HL-60 (cell line): ENCODE results near the gene HNRNPL.

Experiments used
- DNase-seq, 2 experiments: peaks; one replicate each; pipeline ENCODE4 v3.0.0-alpha.2; 2010 to 2020; ENCODE audit warnings: low read depth in 1 of 2, low spot score in 1 of 2
- H3K27ac ChIP-seq: fragments of 250-450 bp; sonication (Bioruptor Pico); replicated peaks from 2 replicates; pipeline ENCODE4 v1.5.1; 2020; ENCODE audit warnings: mild to moderate bottlenecking, moderate library complexity
- H3K27me3 ChIP-seq: fragments of 250-450 bp; sonication (Bioruptor Pico); 2 replicates; pipeline ENCODE4 v1.5.1; 2021; ENCODE audit warnings: mild to moderate bottlenecking, moderate library complexity; ENCODE audit not compliant: insufficient read depth, poor library complexity, severe bottlenecking
- H3K4me3 ChIP-seq: replicated peaks from 2 replicates; pipeline ENCODE4 v1.5.1; 2011; ENCODE audit warnings: mild to moderate bottlenecking, control low read depth, low read length; ENCODE audit not compliant: insufficient read depth
- GABPA ChIP-seq: IDR thresholded peaks from 2 replicates; pipeline ENCODE4 v1.6.1; 2012; ENCODE audit warnings: low read depth
- POLR2AphosphoS5 ChIP-seq: IDR thresholded peaks from 2 replicates; pipeline ENCODE4 v1.6.1; 2012; ENCODE audit warnings: low read depth
- SPI1 ChIP-seq: IDR thresholded peaks from 2 replicates; pipeline ENCODE4 v1.6.1; 2012; ENCODE audit warnings: low read depth, mild to moderate bottlenecking, borderline replicate concordance
- TF ChIP-seq, protein P1 (sequence below): IDR thresholded peaks from one replicate; pipeline ENCODE4 v1.5.1; 2011; ENCODE audit warnings: low read length, control low read depth, inconsistent platforms; ENCODE audit not compliant: insufficient read depth
- TF ChIP-seq, protein P2 (sequence below): IDR thresholded peaks from 2 replicates; pipeline ENCODE4 v1.6.1; 2012; ENCODE audit warnings: low read depth; ENCODE audit not compliant: insufficient replicate concordance

Gene HNRNPL

DNA sequence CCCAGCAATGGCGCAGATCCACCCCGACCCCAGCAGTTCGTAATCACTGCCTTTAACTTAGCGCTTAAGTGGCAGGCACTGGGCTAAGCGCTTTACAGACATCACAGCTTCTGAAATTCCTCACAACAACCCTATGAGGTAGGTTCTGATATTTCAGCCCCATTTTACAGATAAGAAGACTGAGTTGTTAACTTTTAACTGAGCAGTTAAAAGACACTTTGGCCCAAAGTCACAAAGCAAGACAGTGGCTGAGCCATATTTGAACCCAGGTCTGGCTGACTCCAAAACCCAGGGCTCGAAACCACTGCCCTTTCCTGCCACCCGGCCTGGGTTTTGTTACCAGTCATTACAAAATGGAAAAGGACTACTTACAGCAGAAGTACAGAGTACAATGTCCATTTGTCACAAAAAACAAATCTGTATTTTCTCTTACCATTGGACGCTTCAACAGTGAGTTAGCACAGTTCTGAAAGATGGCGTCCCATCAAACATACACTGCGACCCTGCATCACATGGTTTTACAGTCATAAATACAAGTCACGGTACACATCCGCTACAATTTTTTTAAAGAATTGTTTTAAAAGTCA, 8.5 kb downstream of the HNRNPL start:
- no peak overlapping the region for H3K27ac ChIP-seq
- TF ChIP-seq GABPA = no peak
- TF ChIP-seq, protein P1, sequence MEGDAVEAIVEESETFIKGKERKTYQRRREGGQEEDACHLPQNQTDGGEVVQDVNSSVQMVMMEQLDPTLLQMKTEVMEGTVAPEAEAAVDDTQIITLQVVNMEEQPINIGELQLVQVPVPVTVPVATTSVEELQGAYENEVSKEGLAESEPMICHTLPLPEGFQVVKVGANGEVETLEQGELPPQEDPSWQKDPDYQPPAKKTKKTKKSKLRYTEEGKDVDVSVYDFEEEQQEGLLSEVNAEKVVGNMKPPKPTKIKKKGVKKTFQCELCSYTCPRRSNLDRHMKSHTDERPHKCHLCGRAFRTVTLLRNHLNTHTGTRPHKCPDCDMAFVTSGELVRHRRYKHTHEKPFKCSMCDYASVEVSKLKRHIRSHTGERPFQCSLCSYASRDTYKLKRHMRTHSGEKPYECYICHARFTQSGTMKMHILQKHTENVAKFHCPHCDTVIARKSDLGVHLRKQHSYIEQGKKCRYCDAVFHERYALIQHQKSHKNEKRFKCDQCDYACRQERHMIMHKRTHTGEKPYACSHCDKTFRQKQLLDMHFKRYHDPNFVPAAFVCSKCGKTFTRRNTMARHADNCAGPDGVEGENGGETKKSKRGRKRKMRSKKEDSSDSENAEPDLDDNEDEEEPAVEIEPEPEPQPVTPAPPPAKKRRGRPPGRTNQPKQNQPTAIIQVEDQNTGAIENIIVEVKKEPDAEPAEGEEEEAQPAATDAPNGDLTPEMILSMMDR = no peak
- TF ChIP-seq, protein P2, sequence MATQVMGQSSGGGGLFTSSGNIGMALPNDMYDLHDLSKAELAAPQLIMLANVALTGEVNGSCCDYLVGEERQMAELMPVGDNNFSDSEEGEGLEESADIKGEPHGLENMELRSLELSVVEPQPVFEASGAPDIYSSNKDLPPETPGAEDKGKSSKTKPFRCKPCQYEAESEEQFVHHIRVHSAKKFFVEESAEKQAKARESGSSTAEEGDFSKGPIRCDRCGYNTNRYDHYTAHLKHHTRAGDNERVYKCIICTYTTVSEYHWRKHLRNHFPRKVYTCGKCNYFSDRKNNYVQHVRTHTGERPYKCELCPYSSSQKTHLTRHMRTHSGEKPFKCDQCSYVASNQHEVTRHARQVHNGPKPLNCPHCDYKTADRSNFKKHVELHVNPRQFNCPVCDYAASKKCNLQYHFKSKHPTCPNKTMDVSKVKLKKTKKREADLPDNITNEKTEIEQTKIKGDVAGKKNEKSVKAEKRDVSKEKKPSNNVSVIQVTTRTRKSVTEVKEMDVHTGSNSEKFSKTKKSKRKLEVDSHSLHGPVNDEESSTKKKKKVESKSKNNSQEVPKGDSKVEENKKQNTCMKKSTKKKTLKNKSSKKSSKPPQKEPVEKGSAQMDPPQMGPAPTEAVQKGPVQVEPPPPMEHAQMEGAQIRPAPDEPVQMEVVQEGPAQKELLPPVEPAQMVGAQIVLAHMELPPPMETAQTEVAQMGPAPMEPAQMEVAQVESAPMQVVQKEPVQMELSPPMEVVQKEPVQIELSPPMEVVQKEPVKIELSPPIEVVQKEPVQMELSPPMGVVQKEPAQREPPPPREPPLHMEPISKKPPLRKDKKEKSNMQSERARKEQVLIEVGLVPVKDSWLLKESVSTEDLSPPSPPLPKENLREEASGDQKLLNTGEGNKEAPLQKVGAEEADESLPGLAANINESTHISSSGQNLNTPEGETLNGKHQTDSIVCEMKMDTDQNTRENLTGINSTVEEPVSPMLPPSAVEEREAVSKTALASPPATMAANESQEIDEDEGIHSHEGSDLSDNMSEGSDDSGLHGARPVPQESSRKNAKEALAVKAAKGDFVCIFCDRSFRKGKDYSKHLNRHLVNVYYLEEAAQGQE = no peak
- no peak; the same call in 1 of the 2 replicates for TF ChIP-seq POLR2AphosphoS5
- TF ChIP-seq SPI1 = no peak
- no peak for DNase-seq

DNA sequence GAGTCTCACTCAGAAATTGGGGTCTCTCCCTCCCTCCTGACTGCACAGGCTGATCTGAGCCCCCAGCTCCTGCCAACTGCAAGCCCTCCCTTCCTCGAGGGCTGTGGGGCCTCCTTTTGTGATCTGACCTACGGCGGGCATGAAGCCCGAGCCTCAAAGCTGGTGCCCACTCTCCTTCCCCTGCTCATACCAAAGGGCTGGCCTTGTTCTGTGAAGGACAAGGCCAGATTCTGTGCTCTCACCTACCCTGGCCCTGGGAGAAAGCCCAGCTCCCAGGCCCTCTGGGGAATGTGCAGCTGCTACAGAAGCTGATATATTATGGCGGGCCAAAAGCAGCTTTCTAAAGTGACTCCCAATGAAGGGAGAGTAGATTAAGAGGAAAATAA, 9.2 kb downstream of the HNRNPL start:
- TF ChIP-seq, protein P2 = no peak
- TF ChIP-seq SPI1 (no peak), POLR2AphosphoS5 (no peak), GABPA (no peak)
- TF ChIP-seq, protein P1 = no peak
- no peak overlapping the region for H3K4me3 ChIP-seq
- no peaks in the 10 kb centered on the region for H3K27me3 ChIP-seq
- no peak for DNase-seq
- H3K27ac ChIP-seq = no peak overlapping the region

More for the DNA sequence above, 8.5 kb downstream of the HNRNPL start:
- H3K27me3 ChIP-seq = no peaks in the 10 kb centered on the region
- H3K4me3 ChIP-seq = no peak overlapping the region

DNA sequence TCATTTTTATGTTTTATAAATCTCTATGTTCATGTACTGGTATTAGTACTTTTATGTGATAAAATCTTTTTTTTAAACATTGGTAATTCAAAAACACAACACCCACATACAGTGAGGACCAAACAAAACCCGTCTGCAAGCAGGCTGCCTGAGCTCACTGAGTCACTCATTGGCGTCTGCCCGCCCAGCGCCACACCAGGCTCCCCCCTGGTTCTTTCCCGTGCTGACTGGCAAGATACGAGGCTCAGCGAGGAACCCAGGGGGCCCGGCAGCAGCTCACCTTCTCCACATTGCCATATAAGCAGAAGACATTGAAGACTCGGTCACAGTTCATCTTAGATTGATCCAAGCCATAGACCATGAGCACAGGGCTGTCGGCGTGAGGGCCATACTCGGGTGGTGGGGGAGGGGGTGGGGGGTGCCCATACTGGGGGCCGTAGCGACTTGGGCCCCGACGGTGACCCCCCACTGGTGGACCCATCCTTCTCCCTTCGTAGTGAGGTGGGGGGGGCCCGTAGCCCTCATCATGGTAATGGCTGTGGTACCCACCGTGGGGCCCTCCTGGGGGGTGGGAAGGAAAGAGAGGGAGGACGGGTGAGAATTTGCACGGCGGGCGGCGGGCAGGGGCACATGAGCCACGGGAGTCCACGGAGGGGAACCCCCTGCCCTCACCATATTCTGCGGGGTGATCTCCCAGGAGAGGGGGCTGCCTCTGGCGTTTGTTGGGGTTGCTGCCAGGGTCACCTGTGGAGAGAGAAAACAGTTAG, 9.8 kb downstream of the HNRNPL start:
- no peak for TF ChIP-seq GABPA
- no peak for TF ChIP-seq SPI1
- TF ChIP-seq, protein P1 = no peak
- TF ChIP-seq POLR2AphosphoS5 = no peak
- TF ChIP-seq, protein P2 = no peak
- no peak overlapping the region for H3K27ac ChIP-seq
- no peak for DNase-seq
- H3K4me3 ChIP-seq = no peak overlapping the region
- no peaks in the 10 kb centered on the region for H3K27me3 ChIP-seq
